ENCODE data around the gene TOM1L2.

Gene TOM1L2

DNA sequence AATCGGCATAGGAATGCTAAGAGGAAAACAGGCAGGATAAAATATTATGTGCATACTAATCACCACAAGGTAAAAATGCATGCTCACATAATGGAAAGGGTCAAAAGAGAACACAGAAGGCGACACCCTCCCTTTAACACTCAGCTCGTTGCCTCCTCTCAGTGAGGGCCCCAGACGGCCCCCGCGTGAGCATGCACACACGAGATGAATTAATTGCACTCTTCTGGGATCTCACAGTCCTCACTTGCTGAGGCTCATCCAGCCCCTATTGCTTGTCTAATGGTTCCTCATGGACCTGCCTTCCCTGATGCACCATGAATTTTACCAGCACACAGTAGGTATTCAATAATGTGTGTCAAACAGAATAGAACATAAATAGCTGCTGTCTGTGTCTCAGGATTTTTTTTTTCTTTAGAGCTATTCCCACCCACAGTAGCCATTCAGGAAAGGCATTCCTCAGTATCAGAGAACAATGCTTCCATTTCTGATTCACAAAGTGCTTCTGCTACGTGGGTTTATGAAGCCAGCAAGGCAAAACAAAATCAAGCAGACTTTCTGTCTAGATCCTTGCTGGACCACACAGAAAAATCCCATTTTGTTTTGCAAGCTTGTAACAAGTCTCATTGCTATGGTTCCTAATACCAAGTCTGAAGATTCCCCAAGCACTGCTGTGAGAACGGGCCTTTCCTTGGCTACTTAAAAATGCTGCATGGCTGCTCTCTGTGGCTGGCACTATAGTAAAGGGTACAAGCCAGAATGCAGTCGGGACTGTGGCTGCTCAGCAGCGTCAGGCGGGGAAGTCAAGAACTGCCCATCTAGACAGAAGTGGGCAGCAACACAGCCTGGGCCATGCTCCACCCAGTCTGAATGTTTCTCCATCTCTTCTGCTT, 43.6 kb downstream of the TOM1L2 start:
- TF ChIP-seq CTCF (IDR thresholded peaks at IDR 0.05; ENCODE audit: extremely low read depth, missing control alignments), result no peak
- DNase-seq (ENCODE audit: low spot score), result no peak

DNA sequence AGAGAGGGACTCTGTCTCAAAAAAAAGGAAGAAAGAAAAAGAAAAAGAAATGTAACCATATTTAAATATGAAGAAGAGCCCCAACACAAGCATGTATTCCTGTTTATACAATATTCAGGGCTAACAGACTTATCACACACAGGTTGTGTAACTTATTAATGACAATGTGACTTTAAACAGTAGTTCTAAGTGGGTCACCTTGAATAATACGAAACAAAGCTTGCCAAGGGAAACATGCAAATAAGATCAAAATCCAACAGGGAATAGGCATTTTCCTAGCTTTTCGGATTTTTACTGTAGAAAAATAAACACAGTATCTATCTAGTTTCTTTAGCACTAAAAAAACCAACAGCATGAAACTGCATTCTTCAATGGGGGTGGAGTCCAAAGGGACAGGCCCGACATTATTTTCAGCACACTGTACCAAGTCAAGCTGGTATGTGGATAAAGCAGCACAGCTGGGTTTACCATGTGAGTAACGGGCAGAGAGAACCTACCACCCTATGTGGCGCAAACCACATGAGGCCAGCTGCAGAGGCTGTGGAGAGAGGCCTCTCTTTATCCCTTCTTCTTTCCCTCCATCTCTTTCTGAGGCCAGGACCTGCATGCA, 45.3 kb downstream of the TOM1L2 start:
- no peak for DNase-seq (ENCODE audit: low spot score)
- TF ChIP-seq CTCF (IDR thresholded peaks at IDR 0.05; ENCODE audit: extremely low read depth, missing control alignments), result no peak

DNA sequence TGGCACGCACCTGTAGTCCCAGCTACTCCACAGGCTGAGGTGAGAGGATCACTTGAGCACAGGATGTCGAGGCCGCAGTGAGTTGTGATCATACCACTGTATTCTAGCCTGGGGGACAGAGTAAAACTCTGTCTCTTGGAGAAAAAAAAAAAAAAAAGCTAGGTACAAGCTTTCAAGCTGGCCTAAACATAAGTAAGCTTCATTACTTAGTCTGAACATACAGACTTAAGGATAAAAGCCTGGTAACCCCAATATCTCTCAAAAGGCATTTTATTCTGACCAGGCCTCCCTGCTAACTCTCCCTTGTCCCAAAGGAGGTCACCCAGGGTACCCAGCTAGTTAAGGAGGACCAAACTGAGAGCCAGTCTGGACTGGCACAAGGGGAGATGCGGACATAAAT, 46.2 kb downstream of the TOM1L2 start:
- no peak for DNase-seq (ENCODE audit: low spot score)
- TF ChIP-seq CTCF (IDR thresholded peaks at IDR 0.05; ENCODE audit: extremely low read depth, missing control alignments), result no peak

DNA sequence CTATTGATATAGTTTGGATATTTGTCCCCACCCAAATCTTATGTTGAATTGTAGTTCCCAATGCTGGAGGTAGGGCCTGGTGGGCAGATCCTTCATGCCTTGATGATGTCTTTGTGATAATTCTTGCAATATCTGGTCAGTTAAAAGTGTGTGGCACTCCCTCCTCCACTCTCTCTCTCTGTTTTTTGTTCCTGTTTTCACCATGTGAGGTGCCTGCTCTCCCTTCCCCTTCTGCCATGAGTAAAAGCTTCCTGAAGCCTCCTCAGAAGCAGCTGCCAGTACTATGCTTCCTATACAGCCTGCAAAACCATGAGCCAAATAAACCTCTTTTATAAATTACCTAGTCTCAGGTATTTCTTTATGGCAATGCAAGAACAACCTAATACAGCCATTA, 47.3 kb downstream of the TOM1L2 start:
- no peak for DNase-seq (ENCODE audit: low spot score)
- TF ChIP-seq CTCF (IDR thresholded peaks at IDR 0.05; ENCODE audit: extremely low read depth, missing control alignments), result no peak

DNA sequence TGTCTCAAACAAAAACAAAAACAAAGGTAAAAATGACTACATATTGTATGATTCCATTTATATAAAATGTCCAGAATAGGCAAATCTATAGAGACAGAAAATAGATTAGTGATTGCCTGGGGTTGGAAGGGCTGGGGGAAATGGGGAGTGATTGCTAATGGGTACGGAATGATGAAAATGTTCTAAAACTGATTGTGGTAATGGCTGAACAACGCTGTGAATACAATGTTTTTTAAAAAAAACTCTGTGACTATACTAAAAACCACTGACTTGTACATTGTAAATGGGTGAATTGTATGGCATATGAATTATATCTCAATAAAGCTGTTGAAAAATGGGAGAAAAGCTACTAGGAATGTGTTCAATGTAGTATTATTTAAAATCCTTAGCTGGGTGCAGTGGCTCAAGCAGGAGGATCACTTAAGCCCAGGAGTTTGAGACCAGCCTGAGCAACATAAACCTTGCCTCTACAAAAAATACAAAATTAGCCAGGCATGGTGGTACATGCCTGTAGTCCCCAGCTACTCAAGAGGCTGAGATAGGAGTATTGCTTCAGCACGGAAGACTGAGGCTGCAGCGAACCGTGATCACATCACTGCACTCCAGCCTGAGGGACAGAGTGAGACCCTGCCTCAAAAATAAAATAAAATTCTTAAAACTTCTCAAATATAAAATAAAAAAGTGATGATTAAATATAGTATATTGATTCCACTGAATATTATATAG, 47.9 kb downstream of the TOM1L2 start:
- DNase-seq (ENCODE audit: low spot score), result no peak
- no peak for TF ChIP-seq CTCF (IDR thresholded peaks at IDR 0.05; ENCODE audit: extremely low read depth, missing control alignments)

GRCh38 chr17:17922070-17922614, 50.1 kb downstream of the TOM1L2 start:
- TF ChIP-seq CTCF (IDR thresholded peaks at IDR 0.05; ENCODE audit: extremely low read depth, missing control alignments), result no peak
- DNase-seq (ENCODE audit: low spot score), result no peak

Data from GM20000 (cell line).